GM12801 (cell line): ENCODE measurements around the gene SLCO3A1.

Experiments
- CTCF ChIP-seq: IDR thresholded peaks from one replicate; pipeline ENCODE4 v1.5.1; 2011; ENCODE audit warnings: control low read depth; ENCODE audit not compliant: insufficient read length; ENCODE audit errors: extremely low read depth

SLCO3A1 gene

GRCh38 chr15:91860498-91860897, 7.0 kb downstream of the SLCO3A1 start:
- TF ChIP-seq CTCF = no peak

GRCh38 chr15:91861223-91861622, 7.7 kb downstream of the SLCO3A1 start:
- TF ChIP-seq CTCF = no peak

DNA sequence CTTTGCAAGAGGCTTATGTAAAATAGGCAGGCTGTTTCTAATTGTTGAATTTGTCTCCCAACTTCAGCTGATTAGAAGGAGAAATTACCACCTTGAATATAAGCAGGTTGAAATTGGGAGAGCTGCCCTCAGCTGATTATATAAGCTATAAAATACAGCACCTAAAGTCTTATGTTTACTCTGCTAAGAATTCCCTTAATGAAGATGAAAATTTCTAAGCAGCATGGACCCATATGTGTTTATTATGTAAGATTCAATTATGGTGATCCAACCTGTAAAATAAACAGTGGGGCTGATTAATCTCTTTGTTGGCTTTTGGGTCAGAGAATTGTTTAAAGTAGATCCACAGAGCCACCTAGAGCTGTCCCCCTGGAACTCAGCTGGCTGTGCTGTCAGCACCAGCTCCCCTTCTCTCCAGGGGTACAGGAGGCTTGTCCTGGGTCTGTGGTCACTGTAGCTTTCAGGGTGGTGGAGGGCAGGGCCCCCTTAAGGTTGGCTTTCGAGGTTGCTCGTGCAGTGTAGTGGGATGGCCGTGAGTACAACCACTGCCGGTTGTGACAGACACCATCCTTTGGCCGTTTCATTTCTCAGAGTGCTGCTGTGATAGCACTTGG, 9.5 kb downstream of the SLCO3A1 start:
- TF ChIP-seq CTCF = no peak

DNA sequence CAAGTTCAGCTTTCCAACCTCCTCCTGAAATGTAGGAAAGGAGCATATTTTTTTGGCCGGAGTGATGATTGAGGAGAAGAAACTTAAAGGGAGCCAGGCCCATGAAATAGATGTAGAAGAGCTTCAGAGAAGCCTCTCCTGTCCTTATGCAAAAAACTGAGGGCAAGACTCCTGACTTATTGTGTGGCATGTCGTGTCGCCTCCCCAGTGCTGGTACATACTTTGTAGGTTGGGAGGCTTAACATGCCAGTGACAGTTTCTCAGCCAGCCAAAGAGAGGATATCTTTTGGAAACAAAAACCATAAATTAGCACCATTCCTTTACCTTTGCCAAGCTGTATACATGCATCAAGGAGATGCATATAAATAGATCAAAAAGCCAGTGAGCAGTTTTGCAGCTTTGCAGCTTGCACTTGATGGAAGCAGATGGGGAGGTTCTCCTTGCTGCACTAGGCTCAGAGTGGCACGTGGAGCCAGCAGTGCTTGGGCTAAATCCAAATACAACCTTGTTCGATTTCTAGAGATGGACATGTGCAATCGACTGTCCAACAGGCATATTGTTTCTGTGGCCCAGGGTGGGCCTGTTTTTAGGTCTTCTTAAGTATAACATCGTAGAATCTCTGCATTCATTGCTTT, 10.2 kb downstream of the SLCO3A1 start:
- TF ChIP-seq CTCF = no peak

DNA sequence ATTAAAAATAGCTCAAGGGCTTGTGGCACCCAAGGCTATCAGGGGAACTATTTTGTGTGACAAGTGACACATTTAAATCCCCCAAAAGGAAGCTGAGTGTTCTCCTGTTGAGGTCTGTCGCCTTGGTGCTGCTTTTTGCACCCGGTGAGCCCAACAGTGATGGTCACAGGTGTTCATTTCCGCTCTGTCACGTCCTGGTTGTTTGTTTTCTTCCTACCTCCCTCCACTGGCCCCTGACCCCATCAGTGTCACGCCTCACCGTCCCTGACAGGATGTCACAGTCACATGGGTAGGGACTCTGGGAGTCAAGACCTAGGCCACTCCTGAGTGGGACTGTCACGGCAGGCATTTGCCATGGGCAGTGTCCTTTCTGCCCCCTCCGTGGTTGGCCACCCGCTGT, 11.2 kb downstream of the SLCO3A1 start:
- TF ChIP-seq CTCF = no peak

GRCh38 chr15:91865486-91865885, 12.0 kb downstream of the SLCO3A1 start:
- no peak for TF ChIP-seq CTCF

GRCh38 chr15:91865950-91866349, 12.4 kb downstream of the SLCO3A1 start:
- no peak for TF ChIP-seq CTCF
